IMR-90 (cell line): Measurements from ENCODE around the gene NT5M.

ENCODE experiments used
- BHLHE40 ChIP-seq: fragments of 150-350 bp; IDR thresholded peaks from 2 replicates; pipeline ENCODE4 v1.6.1; 2016; ENCODE audit warnings: mild to moderate bottlenecking, low read depth, low read length
- CEBPB ChIP-seq: IDR thresholded peaks from 2 replicates; pipeline ENCODE4 v1.6.1; 2012; ENCODE audit warnings: low read depth, low read length, improper control_type of control experiment
- CTCF ChIP-seq: conservative IDR thresholded peaks from 2 replicates; pipeline ENCODE4 v1.5.1; 2012; ENCODE audit warnings: mild to moderate bottlenecking, low read depth, low read length, improper control_type of control experiment
- ELK1 ChIP-seq: fragments of 150-350 bp; IDR thresholded peaks from 2 replicates; pipeline ENCODE4 v1.6.1; 2016; ENCODE audit warnings: low read depth, mild to moderate bottlenecking, low read length, moderate library complexity, borderline replicate concordance
- FOS ChIP-seq: fragments of 150-350 bp; IDR thresholded peaks from 2 replicates; pipeline ENCODE4 v1.6.1; 2016; ENCODE audit warnings: low read depth, low read length
- MAFK ChIP-seq: IDR thresholded peaks from 2 replicates; pipeline ENCODE4 v1.6.1; 2012; ENCODE audit warnings: low read depth, low read length, improper control_type of control experiment
- MAZ ChIP-seq: IDR thresholded peaks from 2 replicates; pipeline ENCODE4 v1.6.1; 2012; ENCODE audit warnings: low read depth, mild to moderate bottlenecking, low read length, improper control_type of control experiment, moderate library complexity, borderline replicate concordance
- MXI1 ChIP-seq: IDR thresholded peaks from 2 replicates; pipeline ENCODE4 v1.6.1; 2012; ENCODE audit warnings: low read depth, mild to moderate bottlenecking, low read length, moderate library complexity, borderline replicate concordance
- NFE2L2 ChIP-seq: fragments of 150-350 bp; IDR thresholded peaks from 2 replicates; pipeline ENCODE4 v1.6.1; 2016; ENCODE audit warnings: low read depth, mild to moderate bottlenecking, low read length
- POLR2A ChIP-seq: IDR thresholded peaks from 2 replicates; pipeline ENCODE4 v1.6.1; 2012; ENCODE audit warnings: mild to moderate bottlenecking, low read depth, low read length
- RAD21 ChIP-seq: IDR thresholded peaks from 2 replicates; pipeline ENCODE4 v1.6.1; 2012; ENCODE audit warnings: low read length, improper control_type of control experiment
- RFX5 ChIP-seq: IDR thresholded peaks from 2 replicates; pipeline ENCODE4 v1.8.0; 2012; ENCODE audit warnings: low read depth, mild to moderate bottlenecking, low read length, moderate library complexity
- SMC3 ChIP-seq: fragments of 150-350 bp; IDR thresholded peaks from 2 replicates; pipeline ENCODE4 v1.6.1; 2016; ENCODE audit warnings: low read depth, mild to moderate bottlenecking, antibody characterized with exemption, low read length, moderate library complexity
- USF2 ChIP-seq: fragments of 150-350 bp; IDR thresholded peaks from 2 replicates; pipeline ENCODE4 v1.6.1; 2017; ENCODE audit warnings: mild to moderate bottlenecking, antibody characterized with exemption, low read length, low read depth

- no peak for TF ChIP-seq CTCF
- no peak for TF ChIP-seq MAFK
- TF ChIP-seq POLR2A, result no peak
- TF ChIP-seq FOS, result no peak
- no peak for TF ChIP-seq RAD21
- no peak for TF ChIP-seq SMC3
- TF ChIP-seq MXI1, result no peak
- no peak for TF ChIP-seq USF2
- no peak for TF ChIP-seq MAZ
- TF ChIP-seq BHLHE40, result no peak
- no peak for TF ChIP-seq RFX5
- no peak for TF ChIP-seq CEBPB
- no peak for TF ChIP-seq NFE2L2
- no peak for TF ChIP-seq ELK1
Measured at GRCh38 chr17:17358060-17358751, 55.0 kb downstream of the NT5M start.
